Effector memory CD8-positive, alpha-beta T cell (primary cell): ENCODE results near the gene PDAP1.
"Not testable (repeated sequence)": the region's sequence is repeated elsewhere in the genome, so short reads cannot be mapped to it uniquely, and the experiment has no call there.

Experiments used
- ATAC-seq: fragments of 150-1000 bp; cut with Tn5 transposase; replicated peaks from 2 replicates; pipeline ENCODE4 v1.10.0; 2021; ENCODE audit warnings: mild to moderate bottlenecking, moderate library complexity
- DNase-seq, 3 experiments: peaks; one replicate each; pipeline ENCODE4 v3.0.0; 2021
- H3K27ac Mint-ChIP-seq, 2 donors: one replicate each; pipeline ENCODE4 v1.8.0; 2022; ENCODE audit warnings: mild to moderate bottlenecking in 2 of 2, mixed read lengths in 2 of 2, moderate library complexity in 2 of 2
- H3K27me3 Mint-ChIP-seq, 2 donors: one replicate each; pipeline ENCODE4 v1.8.0; 2022; ENCODE audit warnings: mixed read lengths in 2 of 2
- H3K36me3 Mint-ChIP-seq: one replicate; pipeline ENCODE4 v1.8.0; 2022; ENCODE audit warnings: mild to moderate bottlenecking, moderate library complexity, mixed read lengths; ENCODE audit not compliant: insufficient read depth
- H3K4me1 Mint-ChIP-seq, 2 donors: one replicate each; pipeline ENCODE4 v1.8.0; 2022; ENCODE audit warnings: low read depth in 2 of 2, mixed read lengths in 2 of 2
- H3K4me3 Mint-ChIP-seq, 2 donors: one replicate each; pipeline ENCODE4 v1.8.0; 2022; ENCODE audit warnings: mild to moderate bottlenecking in 2 of 2, mixed read lengths in 2 of 2, moderate library complexity in 2 of 2
- H3K9me3 Mint-ChIP-seq, 2 donors: one replicate each; pipeline ENCODE4 v1.8.0; 2022; ENCODE audit warnings: mixed read lengths in 2 of 2

PDAP1 gene

GRCh38 chr7:99358521-99358920, 49.9 kb downstream of the PDAP1 start:
- not testable (repeated sequence) for H3K4me1 Mint-ChIP-seq, ATAC-seq, DNase-seq, H3K27me3 Mint-ChIP-seq, H3K4me3 Mint-ChIP-seq, H3K9me3 Mint-ChIP-seq, H3K27ac Mint-ChIP-seq
- H3K36me3 Mint-ChIP-seq: peaks cover 96% of the 10 kb centered on the region

GRCh38 chr7:99357701-99358490, 50.5 kb downstream of the PDAP1 start:
- peaks cover 95% of the 10 kb centered on the region for H3K36me3 Mint-ChIP-seq
- peak overlapping the region in 1 of 2 donors; percentile 61 for H3K27ac Mint-ChIP-seq
- ATAC-seq (no peak), DNase-seq (no peak)
- H3K9me3 Mint-ChIP-seq: no peaks in the 10 kb centered on the region
- peaks cover 0 to 6% of the 10 kb centered on the region in 2 donors for H3K4me1 Mint-ChIP-seq
- H3K27me3 Mint-ChIP-seq: no peaks in the 10 kb centered on the region
- H3K4me3 Mint-ChIP-seq: no peak overlapping the region

DNA sequence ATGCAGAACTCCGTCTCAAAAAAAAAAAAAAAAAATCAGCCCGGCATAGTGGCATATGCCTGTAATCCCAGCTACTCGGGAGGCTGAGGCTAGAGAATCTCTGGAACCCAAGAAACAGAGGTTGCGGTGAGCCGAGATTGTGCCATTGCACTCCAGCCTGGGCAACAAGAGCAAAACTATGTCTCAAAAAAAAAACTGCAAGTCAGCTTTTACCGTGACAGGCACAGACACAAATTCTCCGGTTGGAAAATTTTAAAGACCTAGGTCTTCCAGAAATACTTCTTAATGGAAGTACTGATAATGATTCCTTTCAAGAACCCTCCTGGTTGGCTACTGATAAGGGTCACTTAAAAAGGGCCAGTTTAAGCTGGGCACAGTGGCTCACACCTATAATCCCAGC, 53.3 kb downstream of the PDAP1 start:
- no peaks in the 10 kb centered on the region for H3K27me3 Mint-ChIP-seq
- H3K9me3 Mint-ChIP-seq: no peaks in the 10 kb centered on the region
- H3K27ac Mint-ChIP-seq: no peak overlapping the region
- ATAC-seq (no peak), DNase-seq (no peak)
- H3K4me1 Mint-ChIP-seq: peaks cover 0 to 10% of the 10 kb centered on the region in 2 donors
- H3K36me3 Mint-ChIP-seq: peaks cover 88% of the 10 kb centered on the region
- no peak overlapping the region for H3K4me3 Mint-ChIP-seq

- H3K27ac Mint-ChIP-seq: no peak overlapping the region
- no peaks in the 10 kb centered on the region for H3K27me3 Mint-ChIP-seq
- H3K4me1 Mint-ChIP-seq: peaks cover 0 to 4% of the 10 kb centered on the region in 2 donors
- H3K4me3 Mint-ChIP-seq: no peak overlapping the region
- H3K9me3 Mint-ChIP-seq: no peaks in the 10 kb centered on the region
- no peak for DNase-seq
- peaks cover 83% of the 10 kb centered on the region for H3K36me3 Mint-ChIP-seq
- ATAC-seq: no peak
Observed at GRCh38 chr7:99352247-99352646, 56.1 kb downstream of the PDAP1 start.

DNA sequence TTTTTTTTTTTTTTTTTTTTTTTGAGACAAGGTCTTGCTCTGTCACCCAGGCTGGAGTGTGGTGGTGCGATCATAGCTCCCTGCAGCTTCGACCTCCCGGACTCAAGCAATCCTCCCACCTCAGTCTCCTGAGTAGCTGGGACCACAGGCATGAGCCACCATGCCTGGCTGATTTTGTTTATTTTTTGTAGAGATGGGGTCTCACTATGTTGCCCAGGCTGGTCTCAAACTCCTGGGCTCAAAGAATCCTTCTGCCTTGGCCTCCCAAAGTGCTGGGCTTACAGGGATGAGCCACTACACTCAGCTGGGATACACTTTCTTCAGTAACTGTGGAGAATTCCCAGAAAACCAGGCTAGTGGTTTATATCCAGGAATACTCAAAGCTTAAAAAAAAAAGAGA, 57.8 kb downstream of the PDAP1 start:
- not testable (repeated sequence) for H3K27me3 Mint-ChIP-seq, H3K4me1 Mint-ChIP-seq, DNase-seq, H3K4me3 Mint-ChIP-seq, H3K9me3 Mint-ChIP-seq, ATAC-seq
- Mint-ChIP-seq H3K27ac (peak overlapping the region; percentile 49 to 68), H3K36me3 (peaks cover 85% of the 10 kb centered on the region)
